ENCODE results near the gene MAP3K14.
A peak's percentile ranks its signal among the peaks of the same experiment; 100 is the strongest.
"Not testable (repeated sequence)": the region's sequence is repeated elsewhere in the genome, so short reads cannot be mapped to it uniquely, and the experiment has no call there.

The MAP3K14 gene

DNA sequence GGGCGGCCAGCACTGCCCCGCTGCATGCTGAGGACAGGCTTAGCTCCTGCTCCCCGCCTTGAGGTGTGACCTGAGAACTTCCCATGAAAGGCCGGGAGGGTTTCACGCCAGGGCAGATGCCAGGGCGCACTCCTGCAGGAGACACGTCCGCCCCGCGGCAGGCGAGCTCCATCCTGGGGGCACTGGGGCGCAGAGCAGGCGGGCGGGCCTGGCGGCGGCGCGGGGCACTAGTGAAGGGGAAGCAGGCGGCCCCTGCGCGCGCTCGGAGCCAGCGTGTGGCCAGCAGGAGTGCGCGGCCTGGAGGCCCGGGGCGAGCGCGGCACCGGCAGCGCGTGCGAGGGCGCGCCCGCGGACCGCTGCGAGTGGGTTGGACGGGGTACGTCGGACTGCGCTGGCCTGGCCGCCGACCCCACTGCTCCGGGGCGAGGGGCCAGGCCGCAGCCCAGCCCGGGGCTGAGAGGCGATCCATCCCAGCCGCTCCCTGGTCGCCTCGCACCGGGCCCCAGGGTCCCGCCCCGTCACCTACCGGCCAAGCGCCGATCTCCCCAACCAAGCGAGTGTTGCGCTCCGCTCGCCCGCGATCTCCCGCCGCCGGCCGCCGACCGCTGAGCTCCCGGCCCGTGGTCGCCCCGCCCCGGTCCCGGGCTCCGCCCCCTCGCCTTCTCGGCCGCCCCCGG, at the start of gene MAP3K14:
TSS of gene MAP3K14 (minus strand) at position 587 of the 677 bp plus-strand sequence. CDS start 26,275 bp downstream, outside the sequence.
- DNase-seq: peak in 1 of 2 donors; percentile 53

DNA sequence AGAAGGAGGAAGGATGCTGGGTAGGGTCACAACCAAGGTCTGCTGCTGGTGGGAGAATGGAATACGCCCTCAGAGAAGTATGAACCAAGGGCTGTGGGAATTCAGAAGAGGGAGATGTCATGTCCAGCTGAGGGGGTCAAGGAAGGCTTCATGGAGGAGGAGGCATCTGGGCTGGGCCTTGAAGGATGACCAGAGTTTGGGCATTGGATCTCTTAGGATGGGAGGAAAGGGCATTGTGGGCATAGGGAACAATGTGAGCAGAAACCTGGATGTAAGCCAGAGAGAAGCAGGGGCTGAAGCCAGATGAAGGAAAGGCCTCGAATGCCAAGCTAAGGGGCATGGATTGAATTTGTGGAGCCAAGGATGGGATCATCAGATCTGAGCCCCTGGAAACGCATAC, 49.2 kb upstream of the MAP3K14 start:
- no peak for DNase-seq

DNA sequence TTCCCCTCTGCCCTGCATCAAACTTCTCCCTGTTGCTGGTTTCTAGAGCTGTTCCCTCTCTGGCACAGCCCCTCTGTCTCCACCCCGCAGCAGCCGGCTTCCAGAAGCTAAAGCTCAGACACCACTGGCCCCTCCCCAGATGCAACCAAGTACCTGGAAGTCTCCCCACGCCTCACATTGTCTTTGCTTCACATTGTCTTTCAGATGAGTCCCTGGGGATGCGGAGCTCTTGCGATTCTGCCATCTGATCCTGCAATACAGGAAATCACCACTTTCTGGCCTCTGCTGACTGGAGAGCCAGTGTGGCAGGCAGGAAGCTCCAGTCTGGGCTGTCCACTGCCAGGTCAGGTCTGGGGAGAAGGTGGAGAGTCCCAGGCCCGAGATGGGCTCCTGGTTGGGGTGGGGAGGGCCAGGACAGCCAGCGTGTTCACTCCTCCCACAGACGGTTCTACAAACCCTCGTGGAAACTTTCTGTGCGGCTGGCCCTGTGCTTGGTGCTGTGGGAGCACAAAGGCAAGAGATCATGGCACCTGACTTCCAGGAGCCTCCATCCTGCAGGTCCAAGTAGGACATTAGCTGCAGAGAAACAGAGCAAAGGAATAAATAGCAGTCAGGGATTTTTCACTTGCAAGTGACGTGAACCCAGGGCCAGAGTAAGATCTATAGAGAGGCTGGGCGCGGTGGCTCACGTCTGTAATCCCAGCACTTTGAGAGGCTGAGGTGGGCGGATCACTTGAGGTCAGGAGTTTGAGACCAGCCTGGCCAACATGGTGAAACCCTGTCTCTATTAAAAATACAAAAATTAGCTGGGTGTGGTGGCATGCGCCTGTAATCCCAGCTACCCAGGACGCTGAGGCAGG, 47.9 kb upstream of the MAP3K14 start:
- no peak for DNase-seq

GRCh38 chr17:45363498-45363897, 46.7 kb upstream of the MAP3K14 start:
- DNase-seq: no peak

- DNase-seq: no peak
These were observed 45.2 kb upstream of the MAP3K14 start for GRCh38 chr17:45361976-45362375.

DNA sequence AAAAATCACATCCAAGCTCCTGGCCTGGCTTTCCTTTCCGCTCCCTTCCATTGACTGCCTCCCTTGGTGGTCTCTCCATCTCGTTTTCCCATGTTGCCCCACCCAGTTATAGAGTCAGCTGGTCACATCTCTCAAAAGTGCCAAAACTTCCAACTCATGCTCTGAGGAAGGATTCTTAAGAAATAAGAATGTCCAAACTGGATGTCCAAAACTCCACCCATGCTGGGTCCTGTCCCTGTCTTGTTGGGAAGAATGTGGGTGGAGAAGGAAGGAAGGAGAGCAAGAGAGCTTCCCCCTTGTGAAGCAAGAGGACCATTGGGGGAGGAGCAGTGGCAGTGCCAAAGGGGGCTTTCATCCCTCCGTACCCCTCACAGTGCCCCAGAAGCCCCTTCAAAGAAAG, 44.6 kb upstream of the MAP3K14 start:
- DNase-seq: no peak

- no peak for DNase-seq
These were observed 40.7 kb upstream of the MAP3K14 start for GRCh38 chr17:45357364-45357997.

- no peak for DNase-seq
These were observed 38.3 kb upstream of the MAP3K14 start for GRCh38 chr17:45355087-45355486.

DNA sequence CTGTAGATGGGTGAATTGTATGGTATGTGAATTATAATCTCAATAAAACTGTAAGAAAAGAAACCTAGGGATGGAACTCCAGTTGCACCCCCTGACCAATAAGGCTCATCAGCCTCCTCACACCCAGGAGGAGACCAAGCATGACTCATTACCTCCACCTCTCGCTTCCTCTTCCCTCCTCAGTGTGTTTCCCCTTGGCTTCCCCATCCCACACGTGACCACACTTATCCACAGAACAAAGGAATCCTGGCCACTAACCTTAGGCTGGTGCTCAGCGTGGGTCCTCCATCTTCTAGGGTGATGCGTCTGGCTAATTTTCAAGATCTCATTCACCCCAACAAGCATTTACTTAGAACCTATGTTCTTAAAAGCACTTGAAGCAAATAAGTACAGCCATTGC, 36.2 kb upstream of the MAP3K14 start:
- peak; percentile 13 to 23 for DNase-seq

- DNase-seq: no peak
These were observed 35.0 kb upstream of the MAP3K14 start for GRCh38 chr17:45351831-45352230.

- no peak for DNase-seq
These were observed 30.6 kb upstream of the MAP3K14 start for GRCh38 chr17:45347444-45347843.

DNA sequence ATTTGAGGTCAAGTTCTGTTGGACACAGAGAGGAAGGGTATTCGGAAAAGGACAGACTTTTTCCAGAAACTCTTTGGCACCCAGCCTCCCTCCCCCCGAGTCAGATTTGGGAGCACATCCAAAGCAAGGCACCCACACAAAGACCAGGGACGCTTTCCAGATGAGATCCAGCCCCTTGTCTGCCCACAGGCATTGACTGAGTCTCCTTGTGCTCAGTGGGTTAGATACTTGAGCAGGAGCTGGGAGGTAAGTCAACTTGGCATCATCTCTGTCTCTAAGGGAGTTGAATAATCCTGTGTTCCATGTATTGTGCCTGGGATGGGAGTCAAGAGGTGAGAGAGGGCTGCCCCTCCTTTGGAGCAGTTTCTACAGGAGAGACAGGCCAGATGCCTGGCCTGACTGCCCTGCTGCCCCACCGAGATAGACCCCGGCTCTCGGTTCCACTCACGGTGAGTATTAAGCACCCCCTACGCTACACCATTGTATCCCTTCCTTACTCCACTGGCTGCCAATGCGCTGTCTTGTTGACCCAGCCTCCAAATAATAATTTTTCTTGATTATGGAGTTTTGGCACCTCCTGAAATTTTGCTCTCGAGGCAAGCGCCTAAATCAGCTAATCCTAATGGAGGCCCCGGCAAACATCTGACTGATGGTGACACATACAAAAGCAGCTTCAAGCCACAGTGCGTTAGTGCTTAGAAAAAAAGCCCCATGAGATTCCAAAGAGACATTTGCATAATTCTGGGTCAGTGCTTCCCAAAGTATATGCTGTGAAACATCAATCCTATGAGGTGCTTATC, 29.6 kb upstream of the MAP3K14 start:
- DNase-seq: no peak

DNA sequence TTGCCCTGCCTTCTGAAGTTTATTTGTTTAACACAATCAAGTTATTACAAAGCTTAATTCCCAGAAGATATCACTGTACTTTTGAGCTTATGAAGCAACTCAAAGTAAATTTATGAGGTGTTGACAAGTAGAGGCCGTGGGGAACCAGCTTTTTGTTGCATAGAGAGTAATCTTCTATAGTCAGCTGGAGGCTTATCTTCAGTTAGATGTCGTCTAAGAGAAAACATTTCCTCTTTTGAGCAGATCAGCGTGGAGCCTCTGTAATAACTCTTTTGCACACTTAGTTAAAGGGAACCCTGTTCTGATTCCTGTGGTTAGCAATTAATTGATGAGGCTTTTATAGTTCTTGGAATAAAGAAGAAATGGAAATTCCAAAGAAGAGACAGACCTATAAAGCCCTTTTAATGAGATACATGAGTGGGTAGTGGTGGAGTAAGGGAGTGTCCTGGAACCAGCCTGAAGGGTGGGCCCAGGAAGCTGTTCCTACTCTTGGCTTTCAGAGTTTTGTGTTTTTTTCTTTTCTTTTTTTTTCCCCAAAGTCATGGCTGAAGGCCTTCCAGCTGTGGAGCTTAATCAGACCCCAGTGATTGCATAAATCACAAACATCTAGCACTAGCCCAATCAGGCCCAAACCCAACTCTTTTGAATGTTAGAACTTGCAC, 28.9 kb upstream of the MAP3K14 start:
- no peak for DNase-seq

DNA sequence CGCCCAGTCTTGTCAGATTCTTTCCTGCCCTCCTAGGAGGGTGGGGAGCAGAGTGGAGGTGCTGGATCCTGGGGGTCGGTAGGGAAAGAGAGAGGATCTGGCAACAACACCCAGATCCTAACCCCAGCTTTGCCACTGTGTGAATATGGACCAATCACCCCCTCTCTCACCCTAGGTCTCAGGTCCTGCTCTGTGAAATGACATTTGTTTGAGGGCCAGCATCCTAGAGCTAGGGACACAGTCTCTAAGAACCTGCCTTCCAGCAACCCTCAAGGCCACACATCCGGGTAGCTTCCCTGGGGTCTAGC, 28.4 kb upstream of the MAP3K14 start:
- no peak for DNase-seq

GRCh38 chr17:45343967-45344664, 27.3 kb upstream of the MAP3K14 start:
- not testable (repeated sequence) for DNase-seq

DNA sequence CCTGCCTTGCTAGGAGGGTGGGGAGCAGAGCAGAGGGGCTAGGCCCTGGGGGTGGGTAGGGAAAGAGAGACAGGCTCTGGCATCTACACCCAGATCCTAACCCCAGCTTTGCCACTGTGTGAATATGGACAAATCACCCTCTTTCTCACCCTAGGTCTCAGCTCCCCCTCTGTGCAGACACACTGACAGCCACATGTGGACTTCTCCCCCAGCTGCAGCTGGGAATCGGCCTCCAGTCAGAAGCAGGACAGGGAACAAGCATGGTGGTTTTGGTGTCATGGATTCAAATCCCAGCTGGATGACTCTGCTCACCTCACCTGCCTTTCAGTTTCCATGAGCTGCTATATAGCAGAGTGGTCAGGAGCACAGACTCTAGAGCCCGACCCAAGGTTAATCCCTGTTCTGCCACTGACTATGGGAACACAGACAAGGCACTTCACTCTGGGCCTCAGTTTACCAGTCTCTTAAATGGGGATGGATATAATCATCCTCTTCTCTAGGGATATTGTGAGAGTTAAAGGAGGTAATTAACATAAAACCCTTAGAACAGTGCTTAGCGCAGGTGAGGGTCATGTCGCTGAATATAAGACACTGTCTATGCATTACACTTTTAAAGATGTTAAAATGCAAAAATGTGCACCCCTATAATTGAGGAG, 26.2 kb upstream of the MAP3K14 start:
- DNase-seq: no peak

- DNase-seq: no peak
These were observed 25.5 kb upstream of the MAP3K14 start for GRCh38 chr17:45342306-45342705.

DNA sequence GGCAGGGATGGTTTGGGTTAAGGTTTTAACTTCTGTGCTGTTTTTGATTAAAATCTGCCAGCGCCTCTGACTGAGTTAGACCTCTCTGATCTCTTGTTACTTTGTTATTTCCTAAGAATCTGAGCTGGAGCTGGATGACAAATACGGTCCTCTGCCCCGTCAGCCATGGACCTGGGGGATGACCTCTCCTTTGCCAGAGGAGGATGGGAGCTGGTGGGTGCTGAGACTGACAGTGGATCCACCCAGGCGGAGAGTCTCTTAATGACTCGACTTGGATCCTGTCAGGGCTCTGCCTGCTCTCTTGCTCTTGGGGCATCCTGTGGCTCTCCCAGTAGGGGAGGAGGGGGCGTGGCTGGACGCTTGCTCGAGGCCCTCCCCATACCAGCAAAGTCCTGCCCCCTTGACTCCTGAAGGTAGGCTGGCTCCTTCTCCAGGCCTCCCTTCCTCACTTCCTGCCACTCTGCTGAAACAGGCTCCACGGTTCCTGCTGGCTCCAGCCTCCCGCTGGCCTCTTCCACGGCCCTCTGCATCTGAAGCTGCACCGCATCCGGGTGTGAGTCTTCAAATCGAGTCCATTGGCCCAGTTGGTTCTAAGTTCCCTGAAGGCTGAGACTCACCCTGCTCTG, 24.8 kb upstream of the MAP3K14 start:
- DNase-seq: no peak

DNA sequence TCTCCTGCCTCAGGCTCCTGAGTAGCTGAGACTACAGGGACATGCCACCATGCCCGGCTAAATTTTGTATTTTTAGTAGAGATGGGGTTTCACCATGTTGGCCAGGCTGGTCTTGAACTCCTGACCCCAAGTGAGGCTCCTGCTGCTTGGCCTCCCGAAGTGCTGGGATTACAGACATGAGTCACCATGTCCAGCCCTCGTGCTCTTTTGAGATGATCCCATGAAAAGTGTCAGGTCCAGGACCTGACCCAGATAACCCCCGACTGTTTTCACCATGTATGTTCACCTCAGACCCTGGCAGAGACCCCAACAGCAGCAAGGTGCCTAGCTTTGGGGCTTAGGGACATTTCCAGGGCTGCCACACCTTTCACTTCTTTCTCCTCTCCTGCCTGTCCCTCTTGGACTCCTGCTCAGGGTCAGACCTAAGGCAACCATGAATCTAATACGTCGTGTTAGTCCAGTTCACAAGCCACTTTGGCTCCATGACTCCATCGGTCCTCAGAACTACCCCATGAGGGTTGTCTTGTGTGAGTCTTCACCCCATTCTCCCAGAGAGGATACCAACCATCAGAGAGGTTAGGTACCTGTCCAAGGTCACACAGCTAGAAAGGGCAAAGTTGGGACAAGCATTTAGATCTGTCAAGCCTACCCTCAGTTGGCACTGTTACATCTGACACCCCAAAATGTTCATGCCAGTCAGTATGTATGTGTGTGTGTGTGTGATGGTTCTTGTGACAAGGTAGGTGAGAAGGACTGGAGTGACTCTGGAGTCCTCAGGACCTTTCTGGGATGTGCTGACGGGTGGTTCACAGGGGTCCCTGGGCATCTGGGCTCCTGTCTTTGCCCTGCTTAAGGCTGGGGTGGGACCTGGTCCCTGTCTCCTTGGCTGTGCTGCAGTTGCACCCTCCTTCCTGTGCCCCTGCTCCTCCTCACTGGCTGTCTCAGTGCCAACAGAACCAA, 23.1 kb upstream of the MAP3K14 start:
- no peak for DNase-seq
